LNCAP (cell line): ENCODE data around the gene AMOTL2.

Source experiments
- TF ChIP-seq, protein P1 (sequence below): fragments of 450-650 bp; IDR thresholded peaks from 2 replicates; pipeline ENCODE4 v1.5.1; 2017; ENCODE audit warnings: mild to moderate bottlenecking

The AMOTL2 gene

DNA sequence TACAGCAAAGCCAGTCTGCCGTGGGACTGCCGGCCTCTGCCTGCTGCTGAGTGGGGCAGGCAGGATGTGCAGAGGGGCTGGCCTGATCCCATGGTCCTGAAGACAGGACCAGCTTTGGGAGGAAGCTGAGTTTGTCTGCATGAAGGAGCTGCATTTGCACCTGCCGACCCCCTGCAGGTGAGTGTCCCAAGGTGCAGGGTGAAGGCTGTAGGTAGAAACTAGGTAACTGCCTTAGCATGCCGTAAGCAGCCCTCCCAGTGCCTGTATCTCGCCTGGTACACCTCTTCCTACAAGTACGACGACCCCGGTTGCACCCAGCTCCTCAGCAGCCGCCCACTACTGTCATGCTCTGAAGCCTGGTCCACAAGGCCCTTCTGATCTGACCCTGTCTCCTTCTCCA is 34.9 kb downstream of the AMOTL2 start:
- TF ChIP-seq, protein P1, sequence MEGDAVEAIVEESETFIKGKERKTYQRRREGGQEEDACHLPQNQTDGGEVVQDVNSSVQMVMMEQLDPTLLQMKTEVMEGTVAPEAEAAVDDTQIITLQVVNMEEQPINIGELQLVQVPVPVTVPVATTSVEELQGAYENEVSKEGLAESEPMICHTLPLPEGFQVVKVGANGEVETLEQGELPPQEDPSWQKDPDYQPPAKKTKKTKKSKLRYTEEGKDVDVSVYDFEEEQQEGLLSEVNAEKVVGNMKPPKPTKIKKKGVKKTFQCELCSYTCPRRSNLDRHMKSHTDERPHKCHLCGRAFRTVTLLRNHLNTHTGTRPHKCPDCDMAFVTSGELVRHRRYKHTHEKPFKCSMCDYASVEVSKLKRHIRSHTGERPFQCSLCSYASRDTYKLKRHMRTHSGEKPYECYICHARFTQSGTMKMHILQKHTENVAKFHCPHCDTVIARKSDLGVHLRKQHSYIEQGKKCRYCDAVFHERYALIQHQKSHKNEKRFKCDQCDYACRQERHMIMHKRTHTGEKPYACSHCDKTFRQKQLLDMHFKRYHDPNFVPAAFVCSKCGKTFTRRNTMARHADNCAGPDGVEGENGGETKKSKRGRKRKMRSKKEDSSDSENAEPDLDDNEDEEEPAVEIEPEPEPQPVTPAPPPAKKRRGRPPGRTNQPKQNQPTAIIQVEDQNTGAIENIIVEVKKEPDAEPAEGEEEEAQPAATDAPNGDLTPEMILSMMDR = no peak

DNA sequence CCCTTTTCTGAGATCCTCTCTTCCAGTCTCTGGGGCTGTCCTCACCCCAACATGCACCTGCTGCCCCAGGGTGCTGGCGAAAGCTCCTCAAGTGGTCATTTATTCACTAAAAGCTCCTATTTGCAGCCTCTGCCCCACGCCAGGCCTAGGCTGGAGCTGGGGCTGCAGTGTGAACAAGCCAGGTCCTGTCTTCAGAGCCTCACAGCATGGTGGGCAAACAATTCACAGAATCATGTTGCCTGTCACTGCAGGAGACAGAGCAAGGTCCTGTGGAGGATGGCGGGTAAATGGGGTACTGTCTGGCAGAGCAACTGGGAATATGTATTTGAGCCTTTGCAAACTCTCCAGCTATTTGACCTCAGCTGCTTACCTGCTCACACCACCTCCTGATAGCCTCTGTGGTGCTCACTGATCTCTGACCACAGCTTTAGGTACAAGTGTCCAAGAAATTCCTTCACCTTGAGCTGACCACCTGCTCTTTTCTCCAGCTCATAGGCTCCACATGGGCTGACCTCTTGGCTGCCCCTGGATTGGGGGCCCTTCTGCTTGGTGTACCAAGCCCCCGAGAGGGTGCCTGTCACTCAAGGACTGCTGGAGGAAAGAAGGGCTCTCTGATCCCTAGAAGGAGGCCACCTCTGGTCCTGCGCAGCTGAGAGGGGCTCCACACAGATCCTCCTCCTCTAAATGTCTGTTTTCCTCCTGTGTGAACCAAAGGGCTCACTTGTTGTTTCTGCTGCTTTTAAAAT is 35.6 kb downstream of the AMOTL2 start:
- TF ChIP-seq, protein P1 = no peak

DNA sequence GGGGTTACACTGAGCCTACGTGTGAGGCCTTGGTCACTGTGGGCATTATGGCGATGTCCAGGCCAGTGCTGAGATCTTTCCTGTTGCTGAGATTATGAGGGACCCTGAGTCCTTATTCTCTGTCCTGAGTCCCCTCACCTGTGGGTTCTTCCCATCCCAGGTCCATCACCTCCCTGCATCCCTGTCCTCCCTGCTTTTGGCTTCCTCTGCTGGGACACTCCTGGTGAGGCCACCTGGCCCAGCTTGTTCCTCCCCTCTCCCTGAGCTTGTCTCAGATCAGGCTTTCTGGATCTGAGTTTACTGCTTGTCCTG is 36.1 kb downstream of the AMOTL2 start:
- TF ChIP-seq, protein P1 = no peak

DNA sequence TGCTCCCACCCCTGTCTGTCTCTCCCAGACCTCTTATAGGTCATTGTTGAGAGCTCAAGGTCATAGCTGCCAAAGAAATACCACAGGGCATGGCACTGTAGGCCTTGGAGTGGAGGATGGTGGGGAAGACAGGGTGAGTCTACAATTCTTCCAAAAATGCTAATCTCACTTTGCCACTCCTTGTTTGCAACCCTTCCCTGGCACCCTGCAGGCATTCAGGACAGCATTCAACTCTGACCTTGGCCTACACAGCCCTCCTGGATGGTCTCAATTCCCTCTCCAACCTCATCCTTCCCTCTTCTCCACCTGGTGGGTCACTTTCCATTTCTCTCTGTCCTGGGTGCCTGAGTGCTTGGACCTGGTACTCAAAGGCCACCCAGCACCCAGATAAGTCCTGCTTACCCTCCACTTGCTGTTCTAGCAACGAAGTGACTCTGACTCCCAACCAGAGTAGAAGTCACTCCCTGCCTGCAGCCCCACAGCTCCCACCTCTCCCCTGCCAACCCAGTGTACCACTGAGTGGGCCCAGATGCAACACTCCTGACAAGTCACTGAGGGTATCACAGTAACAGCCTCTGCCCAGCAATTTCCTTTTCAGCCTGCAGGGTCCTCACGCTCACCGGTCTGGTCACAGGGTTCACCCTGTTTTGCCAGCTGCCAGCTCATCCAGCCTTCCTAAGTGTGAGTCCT is 36.6 kb downstream of the AMOTL2 start:
- TF ChIP-seq, protein P1 = no peak

DNA sequence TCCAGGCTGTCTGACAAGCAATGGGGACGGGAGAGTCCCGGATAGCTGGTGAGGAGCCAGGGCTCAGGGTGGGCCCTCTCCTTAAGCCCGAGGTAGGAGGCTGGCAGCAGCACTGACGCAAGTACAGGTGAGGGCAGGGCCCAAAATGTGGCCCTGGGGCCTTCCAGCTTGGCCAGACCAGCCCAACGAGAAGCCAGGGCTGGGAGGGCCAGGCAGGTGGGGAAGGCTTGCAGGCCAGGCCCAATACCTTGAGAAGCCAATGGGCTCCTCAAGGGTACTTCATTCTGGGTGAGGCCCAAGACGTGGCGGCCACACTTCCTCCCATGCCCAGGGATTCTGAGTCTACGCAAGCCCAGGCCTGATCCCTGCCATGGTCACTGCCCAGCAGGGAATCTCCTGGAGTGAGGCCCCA is 37.2 kb downstream of the AMOTL2 start:
- TF ChIP-seq, protein P1 = no peak

DNA sequence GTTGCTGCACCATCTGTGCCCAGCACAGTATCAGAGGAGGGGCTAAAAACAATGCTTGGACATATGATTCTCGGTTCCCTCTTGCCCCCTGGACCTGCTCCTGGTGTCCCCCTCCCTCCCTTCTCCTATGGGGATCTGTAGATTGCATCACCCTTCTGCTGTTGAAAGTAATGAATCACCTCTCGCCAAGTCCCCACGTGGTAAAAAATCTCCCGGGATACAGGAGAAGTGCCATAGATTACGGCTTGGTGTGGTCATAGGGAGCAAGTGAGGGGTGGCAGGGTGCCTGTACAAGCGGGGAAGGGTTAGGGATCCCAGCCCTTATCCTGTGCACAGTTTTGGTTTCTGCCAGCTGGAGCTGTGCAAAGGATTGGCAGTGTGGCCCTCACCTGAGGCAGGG is 37.7 kb downstream of the AMOTL2 start:
- TF ChIP-seq, protein P1 = no peak

DNA sequence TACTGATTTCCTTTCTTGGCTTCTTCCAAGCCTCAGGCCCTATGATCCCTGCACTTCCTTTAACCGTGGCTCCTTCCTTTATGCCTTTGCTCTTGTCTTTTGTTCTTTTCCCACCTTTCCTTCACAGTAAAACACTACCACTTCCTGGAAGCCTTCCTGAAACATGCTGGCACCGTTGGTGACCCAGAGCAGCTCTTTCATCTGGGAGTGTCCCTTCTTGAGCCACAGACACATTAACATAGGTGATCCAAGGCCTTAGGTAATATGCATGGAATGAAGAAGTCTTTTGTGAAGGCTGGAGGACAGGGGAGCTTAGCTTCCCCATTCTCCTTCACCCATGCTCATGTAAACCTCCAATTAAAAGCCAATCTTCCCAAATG is 39.4 kb downstream of the AMOTL2 start:
- TF ChIP-seq, protein P1 = no peak
